ENCODE measurements around the gene DTX3L.

Gene DTX3L

DNA sequence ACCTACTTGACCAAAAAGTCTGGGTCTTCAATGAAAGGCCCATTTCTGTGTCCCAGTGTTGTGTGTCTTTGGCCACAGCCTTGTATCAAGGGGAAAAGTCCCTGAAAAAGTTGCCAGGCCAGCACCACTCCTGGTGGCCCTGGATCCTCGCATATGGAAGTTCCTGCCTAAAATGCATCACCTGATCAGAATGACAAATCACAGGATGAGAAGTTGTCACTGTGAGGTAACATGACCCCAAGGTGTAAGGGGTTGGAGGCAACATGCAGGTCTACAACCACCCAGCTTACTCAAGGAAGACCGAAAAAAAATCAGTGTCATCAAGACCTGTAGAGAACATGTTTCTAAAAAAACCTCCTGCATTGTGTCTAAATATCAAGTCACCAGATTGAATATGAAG is 38.9 kb downstream of the DTX3L start:
- no peaks in the 10 kb centered on the region for H3K36me3 ChIP-seq (ENCODE audit: insufficient read depth, insufficient read length, low read length)
- H3K9ac ChIP-seq (ENCODE audit: insufficient read length, low read depth): no peak overlapping the region
- no peaks in the 10 kb centered on the region for H3K9me3 ChIP-seq (ENCODE audit: insufficient read depth, low read length)
- TF ChIP-seq SUZ12 (IDR thresholded peaks at IDR 0.05; ENCODE audit: extremely low read depth, insufficient read depth, insufficient read length) (no peak), YY1 (IDR thresholded peaks at IDR 0.05; ENCODE audit: insufficient read depth, insufficient read length) (no peak), ZNF274 (IDR thresholded peaks at IDR 0.05; ENCODE audit: low read depth, low read length) (no peak)
- no peaks in the 10 kb centered on the region for H3K4me1 ChIP-seq (ENCODE audit: insufficient read depth, insufficient read length)
- no peak for DNase-seq (ENCODE audit: low read depth, low spot score)
- H3K4me3 ChIP-seq (ENCODE audit: insufficient read length, low read depth): no peak overlapping the region
- no peaks in the 10 kb centered on the region for H3K27me3 ChIP-seq (ENCODE audit: insufficient read depth, insufficient read length)

DNA sequence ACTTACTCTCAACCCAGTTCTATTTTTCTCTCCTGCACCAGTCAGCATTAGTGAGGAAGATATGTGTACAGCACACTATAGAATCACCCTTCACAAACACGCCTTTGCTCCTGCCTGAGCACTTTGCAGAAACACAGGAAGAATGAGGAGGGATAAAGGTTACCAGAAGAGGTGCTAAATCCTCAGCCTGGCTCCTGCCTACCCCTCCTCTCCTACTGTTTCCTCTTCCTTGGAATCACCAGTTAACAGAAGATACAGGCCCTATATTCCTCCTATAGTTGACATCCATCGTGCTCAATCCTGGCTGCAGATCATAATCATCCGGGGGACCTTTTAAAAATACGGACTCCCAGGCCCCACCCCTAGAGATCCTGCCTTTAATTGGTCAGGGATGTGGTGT is 42.2 kb downstream of the DTX3L start:
- Histone ChIP-seq H3K4me3 (ENCODE audit: insufficient read length, low read depth) (no peak overlapping the region), H3K4me1 (ENCODE audit: insufficient read depth, insufficient read length) (no peaks in the 10 kb centered on the region), H3K27me3 (ENCODE audit: insufficient read depth, insufficient read length) (no peaks in the 10 kb centered on the region), H3K9ac (ENCODE audit: insufficient read length, low read depth) (no peak overlapping the region), H3K9me3 (ENCODE audit: insufficient read depth, low read length) (no peaks in the 10 kb centered on the region), H3K36me3 (ENCODE audit: insufficient read depth, insufficient read length, low read length) (no peaks in the 10 kb centered on the region)
- no peak for TF ChIP-seq YY1 (IDR thresholded peaks at IDR 0.05; ENCODE audit: insufficient read depth, insufficient read length)
- no peak for TF ChIP-seq SUZ12 (IDR thresholded peaks at IDR 0.05; ENCODE audit: extremely low read depth, insufficient read depth, insufficient read length)
- TF ChIP-seq ZNF274 (IDR thresholded peaks at IDR 0.05; ENCODE audit: low read depth, low read length): no peak
- DNase-seq (ENCODE audit: low read depth, low spot score): no peak

DNA sequence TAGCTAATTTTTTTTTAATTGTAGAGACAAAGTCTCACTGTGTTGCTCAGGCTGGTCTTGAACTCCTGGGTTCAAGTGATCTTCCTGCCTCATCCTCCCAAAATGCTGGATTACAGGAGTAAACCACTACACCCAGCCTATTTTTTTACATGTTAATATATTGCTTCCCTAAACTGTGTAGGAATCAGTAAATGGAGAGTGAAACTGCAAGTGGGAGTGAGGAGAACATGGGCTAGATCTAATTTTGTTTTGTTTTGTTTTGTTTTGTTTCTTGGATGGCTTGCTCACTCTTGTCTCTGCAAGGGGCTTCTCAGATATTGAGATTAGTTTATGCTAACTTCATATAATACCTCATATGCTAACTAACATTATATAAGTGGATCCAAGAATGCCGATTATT is 44.8 kb downstream of the DTX3L start:
- H3K4me3 ChIP-seq (ENCODE audit: insufficient read length, low read depth): no peak overlapping the region
- H3K36me3 ChIP-seq (ENCODE audit: insufficient read depth, insufficient read length, low read length): no peaks in the 10 kb centered on the region
- no peaks in the 10 kb centered on the region for H3K27me3 ChIP-seq (ENCODE audit: insufficient read depth, insufficient read length)
- no peak for TF ChIP-seq ZNF274 (IDR thresholded peaks at IDR 0.05; ENCODE audit: low read depth, low read length)
- no peak for TF ChIP-seq SUZ12 (IDR thresholded peaks at IDR 0.05; ENCODE audit: extremely low read depth, insufficient read depth, insufficient read length)
- no peak for TF ChIP-seq YY1 (IDR thresholded peaks at IDR 0.05; ENCODE audit: insufficient read depth, insufficient read length)
- DNase-seq (ENCODE audit: low read depth, low spot score): no peak
- H3K4me1 ChIP-seq (ENCODE audit: insufficient read depth, insufficient read length): no peaks in the 10 kb centered on the region
- H3K9ac ChIP-seq (ENCODE audit: insufficient read length, low read depth): no peak overlapping the region
- no peaks in the 10 kb centered on the region for H3K9me3 ChIP-seq (ENCODE audit: insufficient read depth, low read length)

DNA sequence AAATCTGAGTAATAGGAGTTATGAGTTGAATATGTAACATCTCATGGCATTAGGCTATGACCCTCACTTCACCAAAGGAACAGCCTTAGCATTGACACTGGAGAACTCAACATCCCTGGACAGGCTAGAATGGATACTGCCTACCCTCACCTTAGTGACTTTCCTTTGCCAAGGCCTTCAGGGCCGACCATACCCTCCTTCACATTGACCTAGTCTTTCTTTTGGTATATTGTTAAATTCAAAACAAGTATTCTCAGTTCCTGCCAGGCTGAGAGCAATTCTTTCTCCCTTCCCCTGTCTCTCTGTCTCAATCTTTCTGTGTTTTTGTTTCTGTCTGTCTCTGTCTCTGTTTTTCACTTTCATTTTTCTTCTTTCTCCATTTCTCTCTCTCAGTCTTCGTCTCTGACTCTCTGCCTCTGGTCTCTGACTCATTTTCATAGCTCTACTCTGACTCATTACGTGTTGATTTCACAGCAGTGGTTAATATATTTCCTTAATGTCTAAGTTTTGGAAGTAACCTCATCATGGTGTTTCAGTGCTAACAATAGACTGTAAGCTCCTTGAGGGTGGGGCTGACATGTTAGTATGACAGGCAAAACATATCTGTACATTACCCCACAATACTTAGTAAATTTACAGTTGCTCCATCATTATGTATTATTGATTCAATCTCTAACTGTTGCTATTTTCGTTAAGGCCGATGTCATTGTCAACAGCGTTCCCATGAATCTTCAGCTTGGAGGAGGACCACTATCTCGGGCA is 45.8 kb downstream of the DTX3L start:
- no peaks in the 10 kb centered on the region for H3K27me3 ChIP-seq (ENCODE audit: insufficient read depth, insufficient read length)
- H3K4me3 ChIP-seq (ENCODE audit: insufficient read length, low read depth): no peak overlapping the region
- no peaks in the 10 kb centered on the region for H3K36me3 ChIP-seq (ENCODE audit: insufficient read depth, insufficient read length, low read length)
- H3K4me1 ChIP-seq (ENCODE audit: insufficient read depth, insufficient read length): no peaks in the 10 kb centered on the region
- TF ChIP-seq SUZ12 (IDR thresholded peaks at IDR 0.05; ENCODE audit: extremely low read depth, insufficient read depth, insufficient read length) (no peak), ZNF274 (IDR thresholded peaks at IDR 0.05; ENCODE audit: low read depth, low read length) (no peak), YY1 (IDR thresholded peaks at IDR 0.05; ENCODE audit: insufficient read depth, insufficient read length) (no peak)
- DNase-seq (ENCODE audit: low read depth, low spot score): no peak
- H3K9me3 ChIP-seq (ENCODE audit: insufficient read depth, low read length): no peaks in the 10 kb centered on the region
- H3K9ac ChIP-seq (ENCODE audit: insufficient read length, low read depth): no peak overlapping the region

DNA sequence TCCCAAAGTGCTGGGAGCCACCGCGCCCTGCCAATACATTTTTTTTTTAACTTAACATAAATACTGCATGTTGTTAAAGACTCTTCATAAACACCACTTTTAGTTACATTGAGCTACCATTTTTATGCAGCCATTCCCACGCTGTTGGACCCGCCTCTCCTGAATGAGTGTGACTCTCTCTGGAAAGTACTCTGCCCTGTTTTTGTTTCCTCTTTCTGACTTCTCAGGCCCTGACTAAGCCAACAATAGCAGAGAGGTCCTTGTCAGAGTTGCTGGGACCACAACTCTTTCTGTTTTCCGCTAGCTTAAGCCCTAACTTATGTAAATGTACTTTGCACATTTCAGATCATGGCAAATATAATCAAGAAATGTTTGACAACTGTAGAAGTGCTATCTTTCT is 48.6 kb downstream of the DTX3L start:
- Histone ChIP-seq H3K36me3 (ENCODE audit: insufficient read depth, insufficient read length, low read length) (no peaks in the 10 kb centered on the region), H3K9ac (ENCODE audit: insufficient read length, low read depth) (no peak overlapping the region), H3K4me3 (ENCODE audit: insufficient read length, low read depth) (no peak overlapping the region), H3K9me3 (ENCODE audit: insufficient read depth, low read length) (no peaks in the 10 kb centered on the region), H3K4me1 (ENCODE audit: insufficient read depth, insufficient read length) (no peaks in the 10 kb centered on the region), H3K27me3 (ENCODE audit: insufficient read depth, insufficient read length) (no peaks in the 10 kb centered on the region)
- TF ChIP-seq SUZ12 (IDR thresholded peaks at IDR 0.05; ENCODE audit: extremely low read depth, insufficient read depth, insufficient read length) (no peak), ZNF274 (IDR thresholded peaks at IDR 0.05; ENCODE audit: low read depth, low read length) (no peak), YY1 (IDR thresholded peaks at IDR 0.05; ENCODE audit: insufficient read depth, insufficient read length) (no peak)
- DNase-seq (ENCODE audit: low read depth, low spot score): no peak

DNA sequence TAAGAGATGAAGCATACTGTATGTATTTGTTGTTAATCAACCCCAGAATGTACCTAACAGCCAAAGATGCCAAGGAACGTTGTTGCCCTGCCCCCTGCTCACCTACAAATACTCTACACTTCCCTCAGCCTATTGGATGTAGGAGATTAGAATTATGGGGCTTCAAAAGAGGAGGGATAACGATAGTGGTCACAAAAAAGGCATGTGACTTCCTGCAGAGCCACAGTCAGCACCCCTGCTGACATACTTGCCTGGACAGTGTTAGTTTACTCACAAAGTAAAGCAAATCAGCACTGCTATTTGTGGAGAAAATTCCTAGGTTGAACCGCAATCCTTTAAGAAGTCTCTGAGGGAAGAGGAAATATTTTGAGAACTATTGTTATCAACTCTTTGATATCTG is 51.2 kb downstream of the DTX3L start:
- Histone ChIP-seq H3K4me3 (ENCODE audit: insufficient read length, low read depth) (no peak overlapping the region), H3K27me3 (ENCODE audit: insufficient read depth, insufficient read length) (no peaks in the 10 kb centered on the region), H3K9me3 (ENCODE audit: insufficient read depth, low read length) (no peaks in the 10 kb centered on the region), H3K9ac (ENCODE audit: insufficient read length, low read depth) (no peak overlapping the region), H3K4me1 (ENCODE audit: insufficient read depth, insufficient read length) (no peaks in the 10 kb centered on the region), H3K36me3 (ENCODE audit: insufficient read depth, insufficient read length, low read length) (no peaks in the 10 kb centered on the region)
- no peak for DNase-seq (ENCODE audit: low read depth, low spot score)
- TF ChIP-seq SUZ12 (IDR thresholded peaks at IDR 0.05; ENCODE audit: extremely low read depth, insufficient read depth, insufficient read length) (no peak), YY1 (IDR thresholded peaks at IDR 0.05; ENCODE audit: insufficient read depth, insufficient read length) (no peak), ZNF274 (IDR thresholded peaks at IDR 0.05; ENCODE audit: low read depth, low read length) (no peak)

DNA sequence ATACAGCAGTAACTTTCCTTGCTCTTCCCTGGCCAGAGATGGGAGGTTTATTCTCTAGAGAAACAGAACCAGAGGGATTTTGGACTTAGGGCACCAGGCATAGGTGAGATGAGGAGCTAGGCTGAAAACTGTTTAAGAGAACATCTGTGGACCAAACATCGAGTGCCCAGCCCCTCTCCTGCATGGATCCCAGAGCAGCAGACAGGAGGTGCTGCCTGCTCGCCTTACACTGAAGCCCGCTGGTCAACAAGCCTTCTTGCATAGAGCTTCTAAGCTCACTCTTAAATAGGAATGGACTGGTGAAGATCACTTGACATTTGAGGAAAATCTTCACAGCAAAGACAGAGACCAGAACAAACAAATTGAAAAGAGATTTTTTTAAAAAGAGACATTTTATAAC is 54.5 kb downstream of the DTX3L start:
- H3K9me3 ChIP-seq (ENCODE audit: insufficient read depth, low read length): no peaks in the 10 kb centered on the region
- no peak for DNase-seq (ENCODE audit: low read depth, low spot score)

More for the DNA sequence above, 54.5 kb downstream of the DTX3L start:
- Histone ChIP-seq H3K27me3 (ENCODE audit: insufficient read depth, insufficient read length) (no peaks in the 10 kb centered on the region), H3K4me1 (ENCODE audit: insufficient read depth, insufficient read length) (no peaks in the 10 kb centered on the region), H3K4me3 (ENCODE audit: insufficient read length, low read depth) (no peak overlapping the region), H3K9ac (ENCODE audit: insufficient read length, low read depth) (no peak overlapping the region), H3K36me3 (ENCODE audit: insufficient read depth, insufficient read length, low read length) (no peaks in the 10 kb centered on the region)
- TF ChIP-seq SUZ12 (IDR thresholded peaks at IDR 0.05; ENCODE audit: extremely low read depth, insufficient read depth, insufficient read length) (no peak), ZNF274 (IDR thresholded peaks at IDR 0.05; ENCODE audit: low read depth, low read length) (no peak), YY1 (IDR thresholded peaks at IDR 0.05; ENCODE audit: insufficient read depth, insufficient read length) (no peak)

Data from NT2/D1 (cell line).